ENCODE results near the gene MAST4.

MAST4 gene

GRCh38 chr5:67189931-67190330 lies 593.7 kb downstream of the MAST4 start:
- DNase-seq (ENCODE audit: low spot score) = no peak

GRCh38 chr5:67190410-67190809 lies 594.2 kb downstream of the MAST4 start:
- no peak for DNase-seq (ENCODE audit: low spot score)

GRCh38 chr5:67190861-67191260 lies 594.7 kb downstream of the MAST4 start:
- DNase-seq (ENCODE audit: low spot score) = no peak

- DNase-seq (ENCODE audit: low spot score) = no peak
Observed at GRCh38 chr5:67192719-67193438, 596.7 kb downstream of the MAST4 start.

GRCh38 chr5:67193439-67193807 lies 597.2 kb downstream of the MAST4 start:
- no peak for DNase-seq (ENCODE audit: low spot score)

GRCh38 chr5:67194166-67194565 lies 598.0 kb downstream of the MAST4 start:
- DNase-seq (ENCODE audit: low spot score) = no peak

- no peak for DNase-seq (ENCODE audit: low spot score)
Observed at GRCh38 chr5:67195406-67196275, 599.4 kb downstream of the MAST4 start.

GRCh38 chr5:67196537-67197059 lies 600.4 kb downstream of the MAST4 start, which contains the start of gene CD180:
CD180 (minus strand) TSS chr5:67196799; CDS start chr5:67196641, 158 bp downstream.
- DNase-seq (ENCODE audit: low spot score) = no peak

- DNase-seq (ENCODE audit: low spot score) = no peak
Observed at GRCh38 chr5:67197536-67197935, 601.3 kb downstream of the MAST4 start.

- no peak for DNase-seq (ENCODE audit: low spot score)
Observed at GRCh38 chr5:67198917-67199316, 602.7 kb downstream of the MAST4 start.

- no peak for DNase-seq (ENCODE audit: low spot score)
Observed at GRCh38 chr5:67199859-67200258, 603.7 kb downstream of the MAST4 start.

- no peak for DNase-seq (ENCODE audit: low spot score)
Observed at GRCh38 chr5:67200809-67201562, 604.8 kb downstream of the MAST4 start.

- DNase-seq (ENCODE audit: low spot score) = no peak
Observed at GRCh38 chr5:67201897-67202549, 605.8 kb downstream of the MAST4 start.

GRCh38 chr5:67202828-67203227 lies 606.6 kb downstream of the MAST4 start:
- DNase-seq (ENCODE audit: low spot score) = no peak

- no peak for DNase-seq (ENCODE audit: low spot score)
Observed at GRCh38 chr5:67203701-67204074, 607.5 kb downstream of the MAST4 start.

- no peak for DNase-seq (ENCODE audit: low spot score)
Observed at GRCh38 chr5:67204821-67205220, 608.6 kb downstream of the MAST4 start.

GRCh38 chr5:67205981-67206380 lies 609.8 kb downstream of the MAST4 start:
- no peak for DNase-seq (ENCODE audit: low spot score)

GRCh38 chr5:67206461-67206860 lies 610.3 kb downstream of the MAST4 start:
- no peak for DNase-seq (ENCODE audit: low spot score)

- no peak for DNase-seq (ENCODE audit: low spot score)
Observed at GRCh38 chr5:67206929-67207328, 610.7 kb downstream of the MAST4 start.

GRCh38 chr5:67208403-67208802 lies 612.2 kb downstream of the MAST4 start:
- no peak for DNase-seq (ENCODE audit: low spot score)

- DNase-seq (ENCODE audit: low spot score) = peak; percentile 75
Observed at GRCh38 chr5:67209141-67209771, 613.1 kb downstream of the MAST4 start.

Data from AG08396 (cell line).